NCI-H446 (cell line): ENCODE data around the gene GDF3.
"Not testable (repeated sequence)": the region's sequence is repeated elsewhere in the genome, so short reads cannot be mapped to it uniquely, and the experiment has no call there.

Experiments used
- DNase-seq, 2 experiments: peaks; one replicate each; lab custom pipeline; 2025; lab: John Stamatoyannopoulos, UW

The GDF3 gene

GRCh38 chr12:7667125-7667524 is 28.4 kb downstream of the GDF3 start:
- DNase-seq, result no peak

GRCh38 chr12:7666595-7666994 is 29.0 kb downstream of the GDF3 start:
- no peak for DNase-seq

GRCh38 chr12:7661741-7662140 is 33.8 kb downstream of the GDF3 start:
- DNase-seq, result no peak

GRCh38 chr12:7656121-7656520 is 39.5 kb downstream of the GDF3 start:
- no peak for DNase-seq

GRCh38 chr12:7650091-7650490 is 45.5 kb downstream of the GDF3 start:
- DNase-seq, result no peak

GRCh38 chr12:7647071-7647470 is 48.5 kb downstream of the GDF3 start:
- DNase-seq, result no peak

GRCh38 chr12:7646178-7646475 is 49.4 kb downstream of the GDF3 start:
- no peak for DNase-seq

GRCh38 chr12:7645395-7646177 is 50.0 kb downstream of the GDF3 start:
- peak in 1 of 2 experiments; percentile 42 for DNase-seq

- DNase-seq, result no peak
These were observed 52.7 kb downstream of the GDF3 start for GRCh38 chr12:7642876-7643309.

- DNase-seq, result no peak
These were observed 53.3 kb downstream of the GDF3 start for GRCh38 chr12:7642287-7642686.

GRCh38 chr12:7640123-7640995 is 55.2 kb downstream of the GDF3 start:
- DNase-seq, result not testable (repeated sequence)
